LNCAP (cell line): ENCODE results near the gene ATP5IF1.

Experiments used
- CTCF ChIP-seq: fragments of 450-650 bp; IDR thresholded peaks from 2 replicates; pipeline ENCODE4 v1.5.1; 2017; ENCODE audit warnings: mild to moderate bottlenecking

ATP5IF1 gene

GRCh38 chr1:28282426-28283407 lies 46.8 kb downstream of the ATP5IF1 start:
- no peak for TF ChIP-seq CTCF

GRCh38 chr1:28286111-28286510 lies 50.2 kb downstream of the ATP5IF1 start:
- TF ChIP-seq CTCF: no peak
